HepG2 (cell line): ENCODE data around the gene ZFP90. TPM values are rescaled to one million over a fixed set of nuclear protein-coding genes. Genes with fewer than 3 reads are reported as not detected.
A peak's percentile ranks its signal among the peaks of the same experiment; 100 is the strongest.

Source experiments
- ATF3 ChIP-seq: sonication (generic); formaldehyde crosslinking; IDR thresholded peaks from 2 replicates; pipeline ENCODE4 v1.4.0; 2020; ENCODE audit warnings: missing genetic modification reagents
- ATF7-NPFF ChIP-seq: sonication (generic); formaldehyde crosslinking; IDR thresholded peaks from 2 replicates; pipeline ENCODE4 v1.8.1; 2023; ENCODE audit warnings: mild to moderate bottlenecking, low read depth, missing genetic modification reagents, moderate library complexity
- CERS6 ChIP-seq: sonication (generic); formaldehyde crosslinking; IDR thresholded peaks from 2 replicates; pipeline ENCODE4 v1.5.0; 2020; ENCODE audit warnings: missing genetic modification reagents
- EEA1 ChIP-seq: sonication (generic); formaldehyde crosslinking; IDR thresholded peaks from 2 replicates; pipeline ENCODE4 v1.5.1; 2020; ENCODE audit warnings: mild to moderate bottlenecking, missing genetic modification reagents, borderline replicate concordance
- HOXA3 ChIP-seq: sonication (generic); formaldehyde crosslinking; IDR thresholded peaks from 2 replicates; pipeline ENCODE4 v1.5.0; 2020; ENCODE audit warnings: missing genetic modification reagents
- MAFG ChIP-seq: sonication (generic); formaldehyde crosslinking; IDR thresholded peaks from 2 replicates; pipeline ENCODE4 v1.5.1; 2020; ENCODE audit warnings: mild to moderate bottlenecking, missing genetic modification reagents
- PHF5A ChIP-seq: IDR thresholded peaks from one replicate; pipeline ENCODE4 v1.6.1; 2018; ENCODE audit warnings: low read depth, missing genetic modification reagents; ENCODE audit not compliant: unreplicated experiment
- PLRG1 ChIP-seq: fragments of 450-650 bp; conservative IDR thresholded peaks from 2 replicates; pipeline ENCODE4 v1.6.1; 2016
- PRMT3 ChIP-seq: sonication (generic); formaldehyde crosslinking; IDR thresholded peaks from 2 replicates; pipeline ENCODE4 v1.8.1; 2022; ENCODE audit warnings: low read depth, mild to moderate bottlenecking, moderate library complexity, missing genetic modification reagents, borderline replicate concordance
- U2AF2 ChIP-seq: fragments of 200-400 bp; formaldehyde crosslinking; IDR thresholded peaks from 2 replicates; pipeline ENCODE4 v1.6.1; 2017; ENCODE audit warnings: low read depth, mild to moderate bottlenecking, low read length
- UBTF ChIP-seq: sonication (generic); formaldehyde crosslinking; IDR thresholded peaks from 2 replicates; pipeline ENCODE4 v1.4.0; 2020; ENCODE audit warnings: mild to moderate bottlenecking, missing genetic modification reagents
- ZNF24 ChIP-seq: fragments of 450-650 bp; IDR thresholded peaks from 2 replicates; pipeline ENCODE4 v1.6.1; 2017; ENCODE audit warnings: antibody characterized with exemption, mild to moderate bottlenecking
- ZNF407 ChIP-seq: sonication (generic); formaldehyde crosslinking; IDR thresholded peaks from one replicate; pipeline ENCODE4 v1.5.1; 2020; ENCODE audit warnings: mild to moderate bottlenecking, missing genetic modification reagents; ENCODE audit errors: not compliant biosample characterization
- ZNF512 ChIP-seq: sonication (generic); formaldehyde crosslinking; IDR thresholded peaks from 2 replicates; pipeline ENCODE4 v1.4.0; 2020; ENCODE audit warnings: mild to moderate bottlenecking, missing genetic modification reagents
- ZNF619 ChIP-seq: sonication (generic); formaldehyde crosslinking; IDR thresholded peaks from 2 replicates; pipeline ENCODE4 v1.4.0; 2020; ENCODE audit warnings: mild to moderate bottlenecking, missing genetic modification reagents
- polyA plus RNA-seq, 8 experiments: library from polyadenylated mRNA; depleted of rRNA in 3 of 8; stranded (reverse) in 7 of 8; unstranded in 1 of 8; fragments of >200 nt; fragmentation: Illumina TruSeq in 4 of 8; extraction: Trizol in 4 of 8; gene quantifications; 2 replicates each; pipeline versions ENCODE4 v1.2.1 to v1.2.3, GENCODE V29; 2011 to 2016; ENCODE audit warnings: low read depth in 4 of 8, missing spikeins in 1 of 8, mixed read lengths in 1 of 8; ENCODE audit not compliant: insufficient read depth in 1 of 8
- total RNA-seq, 5 experiments: library from RNA; depleted of rRNA; stranded (reverse); fragments of >200 nt; fragmentation: Illumina TruSeq; extraction: Trizol; gene quantifications; 2 replicates each; pipeline ENCODE4 v1.2.3, GENCODE V29; 2016; ENCODE audit warnings: low read depth in 1 of 5

Gene ZFP90
- total and polyA plus RNA-seq, 2 of the 13 experiments (the other 11 are each of a cell fraction or from before 2014, with no cell fraction given), result 17.6 to 18.9 TPM

- TF ChIP-seq ZNF407 (CRISPR knock-in tag) (peak; percentile 83), MAFG (CRISPR knock-in tag) (no peak), HOXA3 (CRISPR knock-in tag) (peak; percentile 91), CERS6 (no peak), PLRG1 (no peak), ZNF24 (no peak), ATF3 (CRISPR knock-in tag) (no peak; the same call in 1 of the 2 replicates), UBTF (CRISPR knock-in tag) (peak; percentile 50), U2AF2 (no peak), PHF5A (CRISPR knock-in tag) (no peak), EEA1 (CRISPR knock-in tag) (no peak), ZNF512 (CRISPR knock-in tag) (no peak), ATF7-NPFF (CRISPR knock-in tag) (no peak; the same call in 1 of the 2 replicates), PRMT3 (CRISPR knock-in tag) (no peak), ZNF619 (CRISPR knock-in tag) (peak; percentile 79)
These were observed at the start of gene ZFP90 (continued) for GRCh38 chr16:68538880-68539701.
